RCC 7860 (cell line): ENCODE data around the gene ZNF766.
A peak's percentile ranks its signal among the peaks of the same experiment; 100 is the strongest.
"Not testable (repeated sequence)": the region's sequence is repeated elsewhere in the genome, so short reads cannot be mapped to it uniquely, and the experiment has no call there.

Experiments used
- DNase-seq: peaks from one replicate; pipeline ENCODE4 v3.0.0-alpha.2; 2015; ENCODE audit warnings: low spot score
- FAIRE-seq: peaks from 2 replicates; lab custom pipeline; 2012; peaks lifted over from hg19 to GRCh38; lab: Jason Lieb, UNC

ZNF766 gene

GRCh38 chr19:52274191-52274590 lies 4.8 kb downstream of the ZNF766 start:
- FAIRE-seq (no peak), DNase-seq (no peak)

GRCh38 chr19:52275988-52276387 lies 6.6 kb downstream of the ZNF766 start:
- DNase-seq, result no peak
- no peak for FAIRE-seq

GRCh38 chr19:52277471-52277870 lies 8.1 kb downstream of the ZNF766 start:
- DNase-seq, result no peak
- no peak for FAIRE-seq

- DNase-seq (no peak), FAIRE-seq (no peak)
Measured at GRCh38 chr19:52286256-52286655, 16.9 kb downstream of the ZNF766 start.

- no peak for DNase-seq
- FAIRE-seq, result no peak
Measured at GRCh38 chr19:52291781-52292180, 22.4 kb downstream of the ZNF766 start.

GRCh38 chr19:52292946-52293345 lies 23.6 kb downstream of the ZNF766 start:
- DNase-seq, FAIRE-seq: not testable (repeated sequence)

- DNase-seq (no peak), FAIRE-seq (no peak)
Measured at GRCh38 chr19:52296400-52296772, 27.0 kb downstream of the ZNF766 start.

- DNase-seq, result peak; percentile 46
- FAIRE-seq, result no peak
Measured at GRCh38 chr19:52296773-52297600, 27.6 kb downstream of the ZNF766 start, which contains the start of gene ZNF480. ZNF480 (plus strand) TSS chr19:52297169; CDS start chr19:52300413, 3,244 bp downstream.

GRCh38 chr19:52297601-52298364 lies 28.4 kb downstream of the ZNF766 start:
- DNase-seq (no peak), FAIRE-seq (no peak)

- no peak for FAIRE-seq
- DNase-seq, result no peak
Measured at GRCh38 chr19:52307275-52307674, 37.9 kb downstream of the ZNF766 start.

- DNase-seq (no peak), FAIRE-seq (no peak)
Measured at GRCh38 chr19:52322429-52322828, 53.0 kb downstream of the ZNF766 start.

GRCh38 chr19:52331757-52332156 lies 62.4 kb downstream of the ZNF766 start:
- DNase-seq (no peak), FAIRE-seq (no peak)

GRCh38 chr19:52335768-52336116 lies 66.4 kb downstream of the ZNF766 start:
- no peak for FAIRE-seq
- no peak for DNase-seq

- FAIRE-seq (no peak), DNase-seq (peak; percentile 48)
Measured at GRCh38 chr19:52336117-52336790, 66.9 kb downstream of the ZNF766 start, which contains the start of gene ZNF610. ZNF610 (plus strand) TSS chr19:52336243; CDS start chr19:52349173, 12,930 bp downstream.

- no peak for FAIRE-seq
Measured at GRCh38 chr19:52336791-52337381, 67.5 kb downstream of the ZNF766 start.

GRCh38 chr19:52339022-52339421 lies 69.6 kb downstream of the ZNF766 start:
- FAIRE-seq, DNase-seq: not testable (repeated sequence)

More at GRCh38 chr19:52336791-52337381, 67.5 kb downstream of the ZNF766 start:
- DNase-seq, result no peak

GRCh38 chr19:52343548-52343947 lies 74.2 kb downstream of the ZNF766 start:
- DNase-seq (no peak), FAIRE-seq (no peak)

GRCh38 chr19:52345162-52345561 lies 75.8 kb downstream of the ZNF766 start:
- no peak for FAIRE-seq
- no peak for DNase-seq
